ENCODE results near the gene CASP8AP2.
"Not testable (repeated sequence)": the region's sequence is repeated elsewhere in the genome, so short reads cannot be mapped to it uniquely, and the experiment has no call there.

CASP8AP2 gene

DNA sequence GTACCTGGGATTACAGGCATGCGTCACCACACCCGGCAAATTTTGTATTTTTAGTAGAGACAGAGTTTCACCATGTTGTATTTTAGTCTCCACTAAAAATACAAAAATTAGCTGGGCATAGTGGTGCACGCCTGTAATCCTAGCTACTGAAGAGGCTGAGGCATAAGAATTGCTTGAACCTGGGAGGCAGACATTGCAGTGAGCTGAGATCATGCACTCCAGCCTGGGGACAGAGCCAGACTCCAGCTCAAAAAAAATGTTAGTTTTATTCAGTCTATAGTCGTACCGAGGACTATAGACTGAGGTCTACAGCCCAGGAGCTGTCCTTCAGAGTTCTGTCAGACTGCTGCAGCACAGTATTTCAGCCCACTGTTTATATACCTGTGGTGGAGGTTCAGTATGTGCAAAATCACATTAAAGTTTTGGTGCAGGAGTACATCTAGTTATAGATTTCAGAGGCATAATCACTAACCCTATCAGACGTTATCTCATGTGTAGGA, 3.6 kb upstream of the CASP8AP2 start:
- no peak for DNase-seq (ENCODE audit: low spot score)

DNA sequence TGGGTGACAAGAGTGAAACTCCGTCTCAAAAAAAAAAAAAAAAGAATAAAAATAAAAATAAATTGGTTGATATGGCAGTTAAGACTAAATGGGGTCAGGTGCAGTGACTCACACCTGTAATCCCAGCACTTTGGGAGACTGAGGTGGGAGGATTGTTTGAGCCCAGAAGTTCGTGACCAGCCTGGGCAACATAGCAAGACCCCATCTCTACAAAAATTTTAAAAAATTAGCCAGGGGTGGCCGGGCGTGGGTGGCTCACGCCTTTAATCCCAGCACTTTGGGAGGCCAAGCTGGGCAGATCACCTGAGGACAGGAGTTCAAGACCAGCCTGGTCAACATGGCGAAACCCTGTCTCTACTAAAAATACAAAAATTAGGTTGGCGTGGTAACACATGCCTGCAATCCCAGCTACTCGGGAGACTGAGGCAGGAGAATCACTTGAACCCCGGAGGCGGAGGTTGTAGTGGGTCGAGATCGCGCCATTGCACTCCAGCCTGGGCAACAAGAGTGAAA, 1.1 kb upstream of the CASP8AP2 start:
- not testable (repeated sequence) for DNase-seq (ENCODE audit: low spot score)

DNA sequence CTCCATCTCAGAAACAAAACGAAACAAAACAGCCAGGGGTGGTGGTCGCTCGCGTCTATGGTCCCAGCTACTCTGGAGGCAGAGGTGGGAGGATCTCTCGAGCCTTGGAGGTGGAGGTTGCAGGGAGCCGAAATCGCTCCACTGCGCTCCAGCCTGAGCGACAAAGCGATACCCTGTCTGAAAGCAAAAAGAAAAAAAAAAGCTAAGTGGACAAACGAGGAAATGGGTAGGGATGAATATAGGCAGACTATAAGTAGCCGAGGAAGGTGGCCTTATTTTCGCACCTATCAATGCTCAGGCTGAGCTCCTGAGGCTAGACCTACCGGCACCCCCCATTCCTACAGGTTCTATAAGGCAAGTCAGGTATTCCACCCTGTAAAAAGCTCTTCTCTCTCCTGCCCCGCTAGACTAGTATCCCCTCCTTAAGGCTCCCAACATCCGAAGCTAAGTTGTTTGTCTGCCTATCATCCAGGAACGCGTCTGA, 650 bp upstream of the CASP8AP2 start:
- DNase-seq (ENCODE audit: low spot score), result peak; percentile 56

GRCh38 chr6:89830170-89830809, 610 bp downstream of the CASP8AP2 start:
- no peak for DNase-seq (ENCODE audit: low spot score)

DNA sequence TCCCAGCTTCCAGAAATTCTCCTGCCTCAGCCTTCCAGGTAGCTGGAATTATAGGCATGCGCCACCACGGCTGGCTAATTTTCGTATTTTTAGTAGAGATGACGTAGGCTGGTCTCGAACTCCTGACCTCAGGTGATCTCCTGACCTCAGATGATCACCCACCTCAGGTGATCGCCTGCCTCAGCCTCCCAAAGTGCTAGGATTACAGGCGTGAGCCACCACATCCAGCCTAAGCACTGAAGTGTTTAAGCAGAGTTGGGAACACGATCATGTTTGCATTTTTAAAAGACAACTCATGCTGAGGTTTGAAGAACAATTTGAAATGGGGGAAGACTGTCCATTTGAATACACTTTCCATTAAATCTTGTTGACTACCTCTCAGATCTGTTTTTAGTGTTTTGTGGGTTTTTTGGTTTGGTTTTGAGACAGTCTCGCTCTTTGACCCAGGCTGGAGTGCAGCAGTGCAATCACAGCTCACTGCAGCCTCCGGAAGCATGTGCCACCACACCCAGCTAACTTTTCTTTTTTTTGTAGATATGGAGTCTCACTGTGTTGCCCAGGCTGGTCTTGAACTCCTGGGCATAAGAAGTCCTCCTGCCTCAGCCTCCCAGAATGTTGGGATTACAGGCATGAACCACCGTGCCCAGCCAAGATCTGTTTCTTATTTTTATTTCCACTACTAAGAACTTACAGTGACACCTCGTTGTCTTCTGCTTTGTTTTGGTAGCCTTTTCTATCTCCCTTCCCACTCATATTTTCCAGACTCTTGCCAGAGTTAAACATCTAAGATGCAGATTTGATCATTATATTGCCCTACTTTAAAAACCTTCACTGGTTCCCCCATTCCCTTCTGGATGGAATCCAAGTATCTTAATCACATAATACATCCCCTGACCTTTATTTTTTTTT, 5.5 kb downstream of the CASP8AP2 start:
- DNase-seq (ENCODE audit: low spot score), result no peak

DNA sequence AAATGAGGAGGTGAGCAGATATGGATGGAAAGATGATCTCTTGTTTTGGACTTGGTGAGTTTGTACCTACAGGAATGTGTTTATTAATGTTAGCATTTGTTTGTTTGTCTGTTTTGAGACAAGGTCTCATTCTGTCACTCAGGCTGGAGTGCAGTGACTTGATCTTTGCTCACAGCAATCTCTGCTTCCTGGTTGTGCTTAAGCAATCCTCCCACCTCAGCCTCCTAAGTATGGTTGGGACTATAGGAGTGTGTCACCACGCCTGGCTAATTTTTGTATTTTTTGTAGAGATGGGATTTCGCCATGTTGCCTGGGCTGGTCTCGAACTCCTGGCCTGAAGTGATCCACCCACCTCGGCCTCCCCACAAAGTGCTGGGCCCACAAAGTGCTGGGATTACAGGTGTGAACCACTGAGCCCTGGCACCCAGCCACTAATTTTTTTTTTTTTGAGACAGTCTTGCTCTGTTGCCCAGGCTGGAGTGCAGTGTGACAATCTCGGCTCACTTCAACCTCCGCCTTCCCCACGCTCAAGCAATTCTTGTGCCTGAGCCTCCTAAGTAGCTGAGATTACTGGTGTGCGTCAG, 7.1 kb downstream of the CASP8AP2 start:
- DNase-seq (ENCODE audit: low spot score), result no peak

- DNase-seq (ENCODE audit: low spot score), result no peak
These were observed 10.9 kb downstream of the CASP8AP2 start for GRCh38 chr6:89840538-89840937.

DNA sequence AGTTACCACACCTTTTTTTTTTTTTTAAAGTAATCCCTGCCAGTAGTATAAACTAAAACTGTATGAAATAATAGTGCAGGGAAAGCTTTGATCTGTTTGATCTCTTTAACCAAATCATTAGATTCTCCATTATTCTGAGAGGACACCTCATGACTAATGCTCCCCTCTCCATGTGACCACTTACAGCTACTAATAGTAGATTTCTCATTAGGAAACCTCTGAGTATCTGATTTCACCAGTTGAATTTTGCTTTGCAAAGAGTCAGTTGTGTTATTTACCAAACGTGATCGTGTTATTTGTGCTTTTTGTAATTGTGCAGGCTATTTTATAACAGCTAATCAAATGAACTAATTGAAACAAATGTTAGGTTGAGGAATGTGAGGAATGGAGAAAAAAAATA, 12.5 kb downstream of the CASP8AP2 start:
- no peak for DNase-seq (ENCODE audit: low spot score)

DNA sequence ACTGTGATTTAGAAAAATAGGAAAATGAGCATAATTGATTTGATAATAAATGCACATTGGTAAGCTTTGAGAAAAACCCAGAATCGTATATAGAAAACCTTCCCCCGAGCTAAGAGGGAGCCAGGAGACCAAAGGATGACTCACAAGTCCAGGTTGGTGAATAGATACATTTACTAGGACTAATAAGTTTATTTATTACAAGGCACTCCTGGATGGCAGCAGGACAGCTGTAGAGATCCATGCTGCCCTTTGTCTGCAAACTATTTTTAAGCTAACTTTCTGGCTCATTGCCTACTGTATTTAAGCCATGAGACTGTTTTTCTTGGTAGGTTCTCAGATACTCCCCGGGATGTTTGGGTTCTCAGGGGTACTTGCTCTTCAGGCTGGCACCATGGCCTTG, 13.4 kb downstream of the CASP8AP2 start:
- DNase-seq (ENCODE audit: low spot score), result no peak

DNA sequence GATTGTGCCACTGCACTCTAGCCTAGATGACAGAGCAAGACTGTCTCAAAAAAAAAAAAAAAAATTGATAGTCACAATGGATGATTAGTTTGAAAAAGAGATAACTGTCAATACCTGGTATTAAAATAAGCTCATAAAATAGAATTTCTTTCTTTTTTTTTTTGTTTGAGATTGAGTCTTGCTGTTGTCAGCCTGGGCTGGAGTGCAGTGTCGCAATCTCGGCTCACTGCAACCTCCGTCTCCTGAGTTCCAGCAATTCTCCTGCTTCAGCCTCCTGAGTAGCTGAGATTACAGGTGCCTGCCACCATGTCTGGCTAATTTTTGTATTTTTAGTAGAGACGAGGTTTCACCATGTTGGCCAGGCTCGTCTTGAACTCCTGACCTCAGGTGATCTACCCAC, 17.8 kb downstream of the CASP8AP2 start:
- not testable (repeated sequence) for DNase-seq (ENCODE audit: low spot score)

GRCh38 chr6:89853068-89853467, 23.4 kb downstream of the CASP8AP2 start:
- DNase-seq (ENCODE audit: low spot score), result no peak

DNA sequence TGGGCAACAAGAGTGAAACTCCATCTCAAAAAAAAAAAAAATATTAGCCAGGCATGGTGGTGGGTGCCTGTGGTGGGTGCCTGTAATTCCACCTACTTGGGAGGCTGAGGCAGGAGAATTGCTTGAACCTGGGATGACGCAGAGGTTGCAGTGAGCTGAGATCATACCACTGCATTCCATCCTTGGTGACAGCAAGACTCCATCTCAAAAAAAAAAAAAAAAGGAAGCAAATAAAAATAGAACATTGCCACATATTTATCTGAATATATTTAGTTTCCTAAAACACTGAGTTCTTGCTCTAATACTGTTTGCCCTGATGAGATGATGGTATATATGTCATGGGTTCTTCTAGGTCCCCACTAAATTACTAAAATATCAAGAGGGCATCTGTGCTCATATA, 28.4 kb downstream of the CASP8AP2 start:
- no peak for DNase-seq (ENCODE audit: low spot score)

- DNase-seq (ENCODE audit: low spot score), result no peak
These were observed 30.1 kb downstream of the CASP8AP2 start for GRCh38 chr6:89859744-89860143.

GRCh38 chr6:89862273-89862672, 32.6 kb downstream of the CASP8AP2 start:
- DNase-seq (ENCODE audit: low spot score), result no peak

- DNase-seq (ENCODE audit: low spot score), result no peak
These were observed 33.0 kb downstream of the CASP8AP2 start for GRCh38 chr6:89862698-89863097.

DNA sequence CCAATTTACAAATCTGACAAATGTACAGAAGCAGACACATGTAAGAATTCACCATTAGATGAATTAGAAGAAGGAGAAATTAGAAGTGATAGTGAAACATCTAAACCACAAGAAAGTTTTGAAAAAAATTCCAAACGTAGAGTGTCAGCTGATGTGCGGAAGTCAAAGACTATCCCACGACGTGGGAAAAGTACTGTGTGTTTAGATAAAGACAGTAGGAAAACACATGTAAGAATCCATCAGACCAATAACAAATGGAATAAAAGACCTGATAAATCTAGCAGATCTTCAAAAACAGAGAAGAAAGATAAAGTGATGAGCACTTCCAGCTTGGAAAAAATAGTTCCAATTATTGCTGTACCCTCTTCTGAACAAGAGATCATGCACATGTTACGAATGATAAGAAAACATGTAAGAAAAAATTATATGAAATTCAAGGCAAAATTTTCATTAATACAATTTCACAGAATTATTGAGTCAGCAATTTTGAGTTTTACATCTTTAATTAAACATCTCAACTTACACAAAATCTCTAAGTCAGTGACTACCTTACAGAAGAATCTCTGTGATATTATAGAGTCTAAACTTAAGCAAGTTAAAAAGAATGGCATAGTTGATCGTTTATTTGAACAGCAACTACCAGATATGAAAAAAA, 36.5 kb downstream of the CASP8AP2 start:
- no peak for DNase-seq (ENCODE audit: low spot score)

DNA sequence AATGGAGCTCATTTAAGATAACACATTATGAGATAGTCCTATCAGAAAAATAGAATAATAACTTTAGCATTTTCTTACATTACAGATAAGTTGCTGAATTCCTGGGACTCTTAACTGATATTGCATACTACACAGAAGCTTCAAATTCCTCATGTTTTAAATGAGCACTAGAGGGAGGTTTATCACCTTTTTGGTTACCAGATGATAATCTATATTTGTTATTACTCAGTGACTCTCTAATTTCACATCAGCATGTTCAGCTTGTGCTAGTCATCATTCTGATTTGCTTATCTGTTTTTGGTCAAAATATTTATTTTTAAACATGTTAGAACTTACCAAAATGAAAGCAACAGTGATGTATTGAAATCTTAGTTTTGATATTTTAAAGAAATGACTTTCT, 44.0 kb downstream of the CASP8AP2 start:
- no peak for DNase-seq (ENCODE audit: low spot score)

DNA sequence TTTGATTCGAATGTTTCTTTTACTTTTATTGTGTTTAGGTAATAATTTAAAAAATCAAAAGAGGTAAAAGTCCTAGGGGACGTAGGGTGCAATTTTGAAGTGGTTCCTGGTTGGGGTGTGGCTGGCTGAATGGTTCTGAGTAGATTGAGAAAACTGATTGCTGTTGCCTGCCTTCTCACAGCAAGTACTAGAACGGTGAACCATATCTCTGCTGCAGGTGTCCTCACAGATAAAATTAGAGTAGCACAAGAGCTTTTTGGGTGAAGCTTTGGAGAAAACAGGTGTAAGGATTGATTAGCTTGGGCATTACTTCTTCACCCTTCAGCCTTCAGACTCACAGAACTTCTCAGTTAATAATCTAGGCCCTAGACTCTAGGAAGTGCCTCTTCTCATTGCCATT, 44.8 kb downstream of the CASP8AP2 start:
- no peak for DNase-seq (ENCODE audit: low spot score)

GRCh38 chr6:89886378-89887120, 56.9 kb downstream of the CASP8AP2 start:
- no peak for DNase-seq (ENCODE audit: low spot score)

- DNase-seq (ENCODE audit: low spot score), result no peak
These were observed 57.9 kb downstream of the CASP8AP2 start for GRCh38 chr6:89887452-89888137.

DNA sequence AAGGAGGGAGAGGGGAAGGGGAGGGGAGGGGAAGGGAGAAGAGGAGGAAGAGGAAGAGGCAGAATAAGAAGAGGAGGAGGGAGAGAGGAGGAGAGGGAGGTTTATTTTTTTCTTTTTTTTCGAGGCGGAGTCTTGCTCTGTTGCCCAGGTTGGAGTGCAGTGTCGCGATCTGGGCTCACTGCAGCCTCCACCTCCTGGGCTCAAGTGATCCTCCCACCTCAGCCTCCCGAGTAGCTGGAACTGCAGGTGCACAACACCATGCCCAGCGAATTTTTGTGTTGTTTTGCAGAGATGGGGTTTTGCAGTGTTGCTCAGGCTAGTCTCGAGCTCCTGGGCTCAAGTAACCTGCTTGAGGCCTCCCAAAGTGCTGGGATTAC, 58.4 kb downstream of the CASP8AP2 start:
- no peak for DNase-seq (ENCODE audit: low spot score)
